Esophagus squamous epithelium (tissue), 4 donors: ENCODE measurements around the gene MAP3K8.
"Not testable (repeated sequence)": the region's sequence is repeated elsewhere in the genome, so short reads cannot be mapped to it uniquely, and the experiment has no call there.

Experiments used
- CTCF ChIP-seq, 6 experiments: fragments of 450-650 bp in 4 of 6; fragments of 200-600 bp in 2 of 6; sonication (generic) in 2 of 6; IDR thresholded peaks; one replicate each; pipeline ENCODE4 v1.5.1; 2016 to 2019; ENCODE audit warnings: antibody characterized with exemption in 6 of 6, mild to moderate bottlenecking in 4 of 6, moderate library complexity in 4 of 6
- POLR2A ChIP-seq, 4 donors: fragments of 450-650 bp; IDR thresholded peaks; one replicate each; pipeline ENCODE4 v1.6.1; 2017; ENCODE audit warnings: antibody characterized with exemption in 4 of 4, mild to moderate bottlenecking in 4 of 4, moderate library complexity in 3 of 4

GRCh38 chr10:30479513-30479912 is 45.5 kb downstream of the MAP3K8 start:
- not testable (repeated sequence) for TF ChIP-seq CTCF, POLR2A (IDR thresholded peaks at IDR 0.05)
